MCF 10A (cell line): ENCODE results near the gene PSMA1. TPM values are rescaled to one million over a fixed set of nuclear protein-coding genes. Genes with fewer than 3 reads are reported as not detected.

Experiments used
- BruUV-seq: library from RNA; stranded (reverse); fragments of 400-500 nt; replicated peaks from 2 replicates; lab custom pipeline; 2021; lab: Mats Ljungman, UMichigan
- CTCF ChIA-PET: fragments of 300-600 bp; sonication (Branson Sonifier 250); formaldehyde crosslinking; extraction: SDS; loops from one replicate; lab custom pipeline; 2021; ENCODE audit warnings: antibody characterized with exemption, inconsistent platforms; lab: Yijun Ruan, JAX
- POLR2A ChIA-PET: fragments of 300-600, 350-650 bp; sonication (Branson Sonifier 250); formaldehyde crosslinking; extraction: SDS; loops from one replicate; lab custom pipeline; 2020; ENCODE audit warnings: antibody characterized with exemption, inconsistent platforms; lab: Yijun Ruan, JAX
- DNase-seq: peaks from one replicate; pipeline ENCODE4 v3.0.0-alpha.2; 2018; ENCODE audit not compliant: unreplicated experiment
- H3K27ac Mint-ChIP-seq: one replicate; pipeline ENCODE4 v1.8.0; 2022; ENCODE audit warnings: mild to moderate bottlenecking, low read depth, mixed read lengths; ENCODE audit not compliant: unreplicated experiment
- H3K27me3 Mint-ChIP-seq: one replicate; pipeline ENCODE4 v1.8.0; 2022; ENCODE audit warnings: mixed read lengths; ENCODE audit not compliant: insufficient read depth, unreplicated experiment
- H3K36me3 Mint-ChIP-seq: one replicate; pipeline ENCODE4 v1.8.0; 2022; ENCODE audit warnings: mild to moderate bottlenecking, moderate library complexity, mixed read lengths; ENCODE audit not compliant: insufficient read depth, unreplicated experiment
- H3K4me1 Mint-ChIP-seq: one replicate; pipeline ENCODE4 v1.8.0; 2022; ENCODE audit warnings: mixed read lengths; ENCODE audit not compliant: insufficient read depth, unreplicated experiment
- H3K4me3 Mint-ChIP-seq: one replicate; pipeline ENCODE4 v1.8.0; 2022; ENCODE audit warnings: mild to moderate bottlenecking, moderate library complexity, mixed read lengths; ENCODE audit not compliant: unreplicated experiment
- H3K9me3 Mint-ChIP-seq: one replicate; pipeline ENCODE4 v1.8.0; 2022; ENCODE audit warnings: mixed read lengths; ENCODE audit not compliant: unreplicated experiment
- CTCF ChIP-seq: fragments of 200-600 bp; IDR thresholded peaks from one replicate; pipeline ENCODE4 v1.8.0; 2022; ENCODE audit warnings: antibody characterized with exemption, mild to moderate bottlenecking; ENCODE audit not compliant: unreplicated experiment
- intact Hi-C: fragments of 100-400 bp; cut with micrococcal nuclease; formaldehyde crosslinking; loops from 2 replicates; pipeline ENCODE4 v1.14.1; 2022
- total RNA-seq: library from RNA; stranded (reverse); gene quantifications from 2 replicates; pipeline ENCODE4 v1.2.3, GENCODE V29; 2022

The PSMA1 gene
- total RNA-seq, 1 experiment from 2014 or later, result 202 TPM

GRCh38 chr11:14544611-14545010 is 24.4 kb upstream of the PSMA1 start:
- Mint-ChIP-seq H3K27ac (peak overlapping the region; percentile 54), H3K27me3 (no peaks in the 10 kb centered on the region), H3K4me3 (no peak overlapping the region), H3K4me1 (peaks cover 11% of the 10 kb centered on the region), H3K9me3 (no peaks in the 10 kb centered on the region), H3K36me3 (no peaks in the 10 kb centered on the region)
- peak; percentile 70 for DNase-seq
- ChIA-PET POLR2A (no interaction called here), CTCF (interaction anchor here (2.7 kb wide), 1 partner anchor 363 kb away, joined by 10 read pairs; no protein-coding TSS in a partner anchor)
- BruUV-seq, result no TSS peak
- intact Hi-C loops, result no loop called here
- TF ChIP-seq CTCF, result no peak

- no peaks in the 10 kb centered on the region for H3K27me3 Mint-ChIP-seq
- ChIA-PET POLR2A (interaction anchor here (0.6 to 1.1 kb wide), 3 partner anchors 23 to 427 kb away, joined by 3 to 4 read pairs (median 3); partner anchors contain the start of gene PSMA1), CTCF (interaction anchor here (0.5 to 2.5 kb wide), 4 partner anchors 9 to 365 kb away, joined by 3 to 9 read pairs (median 4); no protein-coding TSS in a partner anchor)
- no TSS peak for BruUV-seq
- no peak for DNase-seq
- no peak for TF ChIP-seq CTCF
- intact Hi-C loops, result no loop called here
- H3K4me3 Mint-ChIP-seq, result no peak overlapping the region
- no peaks in the 10 kb centered on the region for H3K36me3 Mint-ChIP-seq
- H3K4me1 Mint-ChIP-seq, result peaks cover 11% of the 10 kb centered on the region
- no peak overlapping the region for H3K27ac Mint-ChIP-seq
- H3K9me3 Mint-ChIP-seq, result no peaks in the 10 kb centered on the region
Measured at GRCh38 chr11:14543260-14543659, 23.1 kb upstream of the PSMA1 start.

- no peak overlapping the region for H3K27ac Mint-ChIP-seq
Measured at GRCh38 chr11:14542324-14542723, 22.1 kb upstream of the PSMA1 start.

More at GRCh38 chr11:14542324-14542723, 22.1 kb upstream of the PSMA1 start:
- intact Hi-C loops, result no loop called here
- H3K4me3 Mint-ChIP-seq, result no peak overlapping the region
- ChIA-PET POLR2A (interaction anchor here (0.7 to 1.1 kb wide), 2 partner anchors 22 to 427 kb away, joined by 3 to 4 read pairs; partner anchors contain the start of gene PSMA1), CTCF (interaction anchor here (1.0 to 2.5 kb wide), 3 partner anchors 8 to 366 kb away, joined by 3 to 9 read pairs (median 5); no protein-coding TSS in a partner anchor)
- peaks cover 11% of the 10 kb centered on the region for H3K4me1 Mint-ChIP-seq
- BruUV-seq, result no TSS peak
- H3K36me3 Mint-ChIP-seq, result no peaks in the 10 kb centered on the region
- no peak for DNase-seq
- no peaks in the 10 kb centered on the region for H3K9me3 Mint-ChIP-seq
- no peaks in the 10 kb centered on the region for H3K27me3 Mint-ChIP-seq
- no peak for TF ChIP-seq CTCF
